ENCODE measurements around the gene GDPGP1. TPM values are rescaled to one million over a fixed set of nuclear protein-coding genes. Genes with fewer than 3 reads are reported as not detected.
A peak's percentile ranks its signal among the peaks of the same experiment; 100 is the strongest.
"Not testable (repeated sequence)": the region's sequence is repeated elsewhere in the genome, so short reads cannot be mapped to it uniquely, and the experiment has no call there.

Gene GDPGP1
- total RNA-seq, 4 donors from 2014 or later, result 2.6 to 5.5 (median 3.9) TPM

DNA sequence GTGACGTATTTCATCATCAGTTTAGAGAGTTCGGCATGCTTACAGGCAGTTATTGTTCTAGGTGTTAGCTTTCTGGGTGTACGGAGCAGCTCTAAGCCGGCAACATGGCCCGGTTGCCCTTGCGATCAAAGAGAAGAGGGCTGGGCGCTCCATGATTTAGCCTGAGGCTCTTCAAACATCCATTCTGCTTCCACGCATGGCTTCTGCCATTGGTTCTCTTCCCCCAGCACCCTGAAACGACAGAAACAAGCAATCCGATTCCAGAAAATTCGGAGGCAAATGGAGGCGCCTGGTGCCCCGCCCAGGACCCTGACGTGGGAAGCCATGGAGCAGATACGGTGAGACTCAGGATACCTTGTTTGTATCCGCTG, 32.0 kb downstream of the GDPGP1 start:
- intact Hi-C loops (cut with DNase I; ENCODE audit: low total_unique reads), result no loop called here
- DNase-seq (ENCODE audit: low spot score in 2 of 2), result no peak
- TF ChIP-seq POLR2A (IDR thresholded peaks at IDR 0.05), result no peak
- TF ChIP-seq CTCF (IDR thresholded peaks at IDR 0.05), result no peak
- H3K4me3 ChIP-seq (ENCODE audit: low read depth, poor library complexity, severe bottlenecking), result peak overlapping the region; percentile 58
- 0 to 1% methylated on average over 16 of the region's 16 CpGs for WGBS, 2 donors

DNA sequence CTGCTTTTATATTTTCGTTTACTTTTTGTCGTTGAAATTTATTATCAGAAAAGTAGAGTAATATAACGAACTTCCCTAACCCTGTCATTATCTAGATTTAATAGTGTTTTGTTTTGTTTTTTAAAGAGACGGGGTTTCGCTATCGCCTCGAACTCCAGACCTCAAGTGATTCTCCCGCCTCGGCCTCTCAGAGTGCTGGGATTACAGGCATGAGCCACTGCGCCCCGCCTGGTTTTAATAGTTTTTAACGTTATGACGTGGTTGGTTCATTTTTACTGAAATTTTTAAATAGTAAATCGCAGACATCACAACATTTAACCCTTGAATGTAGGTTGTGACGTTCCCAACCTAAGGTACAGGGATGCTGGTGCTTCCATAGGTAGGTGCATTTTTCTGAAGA, 32.5 kb downstream of the GDPGP1 start:
- intact Hi-C loops (cut with DNase I; ENCODE audit: low total_unique reads), result no loop called here
- TF ChIP-seq CTCF (IDR thresholded peaks at IDR 0.05) (no peak), POLR2A (IDR thresholded peaks at IDR 0.05) (no peak)
- peak overlapping the region; percentile 58 for H3K4me3 ChIP-seq (ENCODE audit: low read depth, poor library complexity, severe bottlenecking)
- 4 to 6% methylated on average over 15 of the region's 15 CpGs for WGBS, 2 donors
- DNase-seq (ENCODE audit: low spot score in 2 of 2), result no peak

- intact Hi-C loops (cut with DNase I; ENCODE audit: low total_unique reads), result no loop called here
- H3K4me3 ChIP-seq (ENCODE audit: low read depth, poor library complexity, severe bottlenecking), result no peak overlapping the region
- 48 to 61% methylated on average over 1 of the region's 1 CpG for WGBS, 2 donors
- no peak for DNase-seq (ENCODE audit: low spot score in 2 of 2)
- no peak for TF ChIP-seq POLR2A (IDR thresholded peaks at IDR 0.05)
- TF ChIP-seq CTCF (IDR thresholded peaks at IDR 0.05), result no peak
Observed at GRCh38 chr15:90268415-90268814, 34.4 kb downstream of the GDPGP1 start.

DNA sequence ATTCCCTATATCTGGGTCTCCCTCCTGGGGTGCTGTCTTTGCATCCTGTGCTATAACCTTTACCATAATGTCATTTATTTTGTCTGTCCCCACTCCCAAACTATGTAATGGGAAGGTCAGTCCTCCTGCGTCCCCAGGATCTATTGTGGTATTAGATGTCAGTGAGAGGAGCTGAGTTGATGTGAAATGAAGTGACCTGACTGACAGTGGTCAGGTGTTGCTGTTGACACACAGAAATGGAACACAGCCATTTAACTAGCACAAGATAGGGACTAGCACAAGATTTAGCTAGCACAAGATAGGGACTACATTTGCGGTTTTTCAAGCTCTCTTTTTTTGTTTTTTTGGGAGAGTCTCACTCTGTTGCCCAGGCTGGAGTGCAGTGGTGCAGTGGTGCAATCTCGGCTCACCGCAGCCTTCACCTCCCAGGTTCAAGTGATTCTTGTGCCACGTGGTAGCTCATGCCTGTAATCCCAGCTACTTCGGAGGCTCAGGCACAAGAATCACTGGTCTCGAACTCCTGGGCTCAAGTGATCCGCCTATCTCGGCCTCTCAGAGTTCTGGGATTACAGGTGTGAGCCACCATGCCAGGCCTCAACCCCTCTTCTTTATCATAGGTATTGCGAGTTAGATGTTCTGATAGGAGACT, 36.6 kb downstream of the GDPGP1 start:
- intact Hi-C loops (cut with DNase I; ENCODE audit: low total_unique reads), result no loop called here
- no peak for DNase-seq (ENCODE audit: low spot score in 2 of 2)
- TF ChIP-seq CTCF (IDR thresholded peaks at IDR 0.05) (no peak), POLR2A (IDR thresholded peaks at IDR 0.05) (no peak)
- WGBS, 2 donors, result 89% methylated on average over 10 of the region's 10 CpGs
- H3K4me3 ChIP-seq (ENCODE audit: low read depth, poor library complexity, severe bottlenecking), result no peak overlapping the region

DNA sequence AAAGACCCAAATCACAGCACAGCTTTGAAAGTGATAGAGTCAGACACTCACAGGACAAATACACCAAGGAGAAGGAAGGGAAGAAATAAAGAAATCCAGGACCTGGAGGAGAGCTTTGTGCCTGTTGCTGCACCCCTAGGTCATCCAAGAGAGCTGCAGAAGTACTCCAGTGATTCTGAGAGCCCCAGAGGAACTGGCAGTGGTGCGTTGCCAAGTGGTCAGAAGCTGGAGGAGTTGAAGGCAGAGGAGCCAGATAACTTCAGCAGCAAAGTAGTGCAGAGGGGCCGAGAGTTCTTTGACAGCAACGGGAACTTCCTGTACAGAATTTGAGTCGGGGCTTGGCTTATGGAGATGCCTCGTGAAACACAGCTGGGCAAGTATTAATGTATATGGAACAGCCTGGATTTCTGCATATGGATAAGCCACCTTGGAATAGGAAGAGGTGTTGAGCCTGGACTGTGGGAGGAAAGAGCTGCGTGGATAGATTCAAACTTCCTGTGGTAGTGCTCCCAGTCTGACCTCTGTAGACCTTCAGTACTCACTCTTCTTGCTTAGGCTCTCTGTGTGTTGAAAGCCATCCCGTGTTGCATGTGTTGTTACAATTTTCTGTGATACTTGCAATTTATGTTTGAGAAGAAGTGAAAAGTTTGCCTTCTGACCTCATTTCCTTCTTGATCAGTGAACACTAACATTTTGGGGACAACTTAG, 37.6 kb downstream of the GDPGP1 start:
- TF ChIP-seq POLR2A (IDR thresholded peaks at IDR 0.05) (no peak), CTCF (IDR thresholded peaks at IDR 0.05) (no peak)
- intact Hi-C loops (cut with DNase I; ENCODE audit: low total_unique reads), result no loop called here
- H3K4me3 ChIP-seq (ENCODE audit: low read depth, poor library complexity, severe bottlenecking), result no peak overlapping the region
- DNase-seq (ENCODE audit: low spot score in 2 of 2), result no peak
- 69 to 78% methylated on average over 7 of the region's 7 CpGs for WGBS, 2 donors

DNA sequence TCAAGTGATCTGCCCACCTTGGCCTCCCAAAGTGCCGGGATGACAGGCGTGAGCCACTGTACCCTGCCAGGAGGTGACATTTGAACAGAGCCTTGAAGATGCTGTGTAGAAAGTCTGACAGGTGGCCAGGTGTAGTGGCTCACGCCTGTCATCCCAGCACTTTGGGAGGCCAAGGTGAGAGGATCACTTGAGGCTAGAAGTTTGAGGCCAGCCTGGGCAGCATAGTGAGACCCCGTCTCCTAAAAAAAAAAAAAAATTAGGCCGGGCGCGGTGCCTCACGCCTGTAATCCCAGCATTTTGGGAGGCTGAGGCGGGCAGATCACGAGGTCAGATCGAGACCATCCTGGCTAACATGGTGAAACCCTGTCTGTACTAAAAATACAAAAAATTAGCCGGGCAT, 44.5 kb downstream of the GDPGP1 start:
- intact Hi-C loops (cut with DNase I; ENCODE audit: low total_unique reads); DNase-seq (ENCODE audit: low spot score in 2 of 2); H3K4me3 ChIP-seq (ENCODE audit: low read depth, poor library complexity, severe bottlenecking): not testable (repeated sequence)
- WGBS, 2 donors, result 94 to 95% methylated on average over 12 of the region's 12 CpGs

DNA sequence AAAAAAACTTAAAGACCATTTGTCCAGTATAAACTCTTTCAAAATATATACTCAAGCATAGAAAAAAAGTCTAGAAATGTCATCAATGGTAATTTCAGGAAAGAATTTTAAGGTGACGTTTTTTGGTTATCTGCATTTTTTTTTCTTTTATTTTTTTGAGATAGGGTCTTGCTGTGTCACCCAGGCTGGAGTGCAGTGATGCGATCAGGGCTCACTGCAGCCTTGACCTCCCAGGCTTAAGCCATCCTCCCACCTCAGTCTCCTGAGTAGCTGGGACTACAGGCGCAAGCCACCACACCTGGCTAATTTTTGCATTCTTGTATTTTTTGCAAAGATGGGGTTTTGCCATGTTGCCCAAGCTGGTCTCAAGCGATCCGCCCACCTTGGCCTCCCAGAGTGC, 46.7 kb downstream of the GDPGP1 start:
- WGBS, 2 donors, result 94 to 96% methylated on average over 5 of the region's 5 CpGs
- intact Hi-C loops (cut with DNase I; ENCODE audit: low total_unique reads); DNase-seq (ENCODE audit: low spot score in 2 of 2); H3K4me3 ChIP-seq (ENCODE audit: low read depth, poor library complexity, severe bottlenecking): not testable (repeated sequence)

DNA sequence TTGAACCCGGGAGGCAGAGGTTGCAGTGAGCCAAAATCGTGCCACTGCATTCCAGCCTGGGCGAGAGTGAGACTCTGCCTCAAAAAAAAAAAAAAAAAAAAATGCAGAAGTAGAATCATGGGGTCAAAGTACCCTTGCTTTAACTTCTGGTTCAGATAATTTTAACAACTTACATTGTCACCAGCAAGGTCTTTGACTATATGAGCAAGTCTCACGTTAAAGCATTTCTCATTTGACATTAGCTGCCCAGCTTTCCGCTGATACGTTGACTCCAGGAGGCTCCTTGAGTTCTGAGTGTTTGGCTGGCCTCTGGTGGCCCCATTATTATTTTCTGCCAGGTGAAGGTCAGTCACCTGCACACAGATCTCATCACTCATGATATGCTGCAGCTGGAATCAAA, 47.6 kb downstream of the GDPGP1 start:
- 80 to 89% methylated on average over 6 of the region's 6 CpGs for WGBS, 2 donors
- H3K4me3 ChIP-seq (ENCODE audit: low read depth, poor library complexity, severe bottlenecking); DNase-seq (ENCODE audit: low spot score in 2 of 2); intact Hi-C loops (cut with DNase I; ENCODE audit: low total_unique reads): not testable (repeated sequence)
